Adipocyte (in vitro differentiated cells): ENCODE data around the gene OBSL1.

Experiments
- DNase-seq: peaks from one replicate; pipeline ENCODE4 v3.0.0-alpha.2; 2015; ENCODE audit warnings: low read depth
- H3K27me3 ChIP-seq: replicated peaks from 2 replicates; pipeline ENCODE4 v1.7.0; 2013; ENCODE audit warnings: mild to moderate bottlenecking, low read length, moderate library complexity; ENCODE audit not compliant: control insufficient read depth, insufficient read depth
- H3K36me3 ChIP-seq: 2 replicates; pipeline ENCODE4 v1.7.0; 2013; ENCODE audit warnings: low read length, mild to moderate bottlenecking, moderate library complexity; ENCODE audit not compliant: control insufficient read depth, insufficient read depth, severe bottlenecking
- H3K4me1 ChIP-seq: 2 replicates; pipeline ENCODE4 v1.7.0; 2013; ENCODE audit warnings: mild to moderate bottlenecking, low read length, moderate library complexity; ENCODE audit not compliant: control insufficient read depth, insufficient read depth
- H3K4me3 ChIP-seq: 2 replicates; pipeline ENCODE4 v1.7.0; 2013; ENCODE audit warnings: mild to moderate bottlenecking, low read length, moderate library complexity
- H3K9ac ChIP-seq: 2 replicates; pipeline ENCODE4 v1.7.0; 2013; ENCODE audit warnings: mild to moderate bottlenecking, low read length, moderate library complexity
- H3K9me3 ChIP-seq: 2 replicates; pipeline ENCODE4 v1.7.0; 2013; ENCODE audit warnings: mild to moderate bottlenecking, low read length, moderate library complexity; ENCODE audit not compliant: control insufficient read depth

The OBSL1 gene

GRCh38 chr2:219543596-219544358 is 27.6 kb downstream of the OBSL1 start, which contains the start of the genes CHPF and TMEM198:
Gene CHPF, minus strand, starts transcription at chr2:219543809. Its CDS starts 271 bp downstream, at chr2:219543538.
Gene TMEM198, plus strand, starts transcription at chr2:219544028. Its CDS starts 700 bp downstream, at chr2:219544728.
- H3K27me3 ChIP-seq, result no peaks in the 10 kb centered on the region
- peak within 1 kb of the TSS; percentile 90 for H3K9ac ChIP-seq
- no peaks in the 10 kb centered on the region for H3K9me3 ChIP-seq
- peaks cover 25% of the 10 kb centered on the region for H3K36me3 ChIP-seq
- H3K4me3 ChIP-seq, result peak within 1 kb of the TSS; percentile 89
- peaks cover 20% of the 10 kb centered on the region for H3K4me1 ChIP-seq
- DNase-seq, result peak; percentile 99

- DNase-seq, result peak; percentile 71
- H3K36me3 ChIP-seq, result peaks cover 25% of the 10 kb centered on the region
- H3K4me3 ChIP-seq, result peak overlapping the region; percentile 89
- no peaks in the 10 kb centered on the region for H3K9me3 ChIP-seq
- peak overlapping the region; percentile 90 for H3K9ac ChIP-seq
- no peaks in the 10 kb centered on the region for H3K27me3 ChIP-seq
- peaks cover 28% of the 10 kb centered on the region for H3K4me1 ChIP-seq
Measured at GRCh38 chr2:219542931-219543595, 28.3 kb downstream of the OBSL1 start.

GRCh38 chr2:219541611-219542180 is 29.6 kb downstream of the OBSL1 start:
- H3K36me3 ChIP-seq, result peaks cover 25% of the 10 kb centered on the region
- H3K4me3 ChIP-seq, result peak overlapping the region; percentile 89
- H3K27me3 ChIP-seq, result no peaks in the 10 kb centered on the region
- peaks cover 30% of the 10 kb centered on the region for H3K4me1 ChIP-seq
- H3K9me3 ChIP-seq, result no peaks in the 10 kb centered on the region
- DNase-seq, result peak; percentile 81
- no peak overlapping the region for H3K9ac ChIP-seq

GRCh38 chr2:219540784-219541504 is 30.4 kb downstream of the OBSL1 start:
- Histone ChIP-seq H3K36me3 (peaks cover 25% of the 10 kb centered on the region), H3K9ac (peak overlapping the region; percentile 15), H3K27me3 (no peaks in the 10 kb centered on the region), H3K4me3 (no peak overlapping the region), H3K4me1 (peaks cover 30% of the 10 kb centered on the region), H3K9me3 (no peaks in the 10 kb centered on the region)
- no peak for DNase-seq

GRCh38 chr2:219539926-219540678 is 31.2 kb downstream of the OBSL1 start:
- peaks cover 25% of the 10 kb centered on the region for H3K36me3 ChIP-seq

GRCh38 chr2:219538956-219539788 is 32.2 kb downstream of the OBSL1 start:
- H3K4me3 ChIP-seq, result no peak overlapping the region
- DNase-seq, result no peak
- peak overlapping the region; percentile 21 for H3K9ac ChIP-seq
- peaks cover 25% of the 10 kb centered on the region for H3K4me1 ChIP-seq
- no peaks in the 10 kb centered on the region for H3K27me3 ChIP-seq
- peaks cover 25% of the 10 kb centered on the region for H3K36me3 ChIP-seq
- no peaks in the 10 kb centered on the region for H3K9me3 ChIP-seq

More at GRCh38 chr2:219539926-219540678, 31.2 kb downstream of the OBSL1 start:
- Histone ChIP-seq H3K4me3 (no peak overlapping the region), H3K9ac (no peak overlapping the region), H3K27me3 (no peaks in the 10 kb centered on the region), H3K4me1 (peaks cover 30% of the 10 kb centered on the region), H3K9me3 (no peaks in the 10 kb centered on the region)
- DNase-seq, result no peak

GRCh38 chr2:219538504-219538951 is 32.8 kb downstream of the OBSL1 start:
- Histone ChIP-seq H3K9me3 (no peaks in the 10 kb centered on the region), H3K9ac (peak overlapping the region; percentile 21), H3K27me3 (peaks cover under 1% of the 10 kb centered on the region), H3K4me3 (no peak overlapping the region), H3K36me3 (peaks cover 25% of the 10 kb centered on the region), H3K4me1 (peaks cover 24% of the 10 kb centered on the region)
- no peak for DNase-seq

GRCh38 chr2:219537657-219538488 is 33.5 kb downstream of the OBSL1 start:
- Histone ChIP-seq H3K9me3 (no peaks in the 10 kb centered on the region), H3K9ac (peak overlapping the region; percentile 21), H3K4me3 (no peak overlapping the region), H3K27me3 (peaks cover 7% of the 10 kb centered on the region), H3K4me1 (peaks cover 24% of the 10 kb centered on the region), H3K36me3 (peaks cover 25% of the 10 kb centered on the region)
- no peak for DNase-seq

GRCh38 chr2:219536967-219537366 is 34.4 kb downstream of the OBSL1 start:
- DNase-seq, result no peak
- Histone ChIP-seq H3K27me3 (peaks cover 13% of the 10 kb centered on the region), H3K9ac (no peak overlapping the region), H3K4me3 (no peak overlapping the region), H3K36me3 (peaks cover 25% of the 10 kb centered on the region), H3K4me1 (peaks cover 16% of the 10 kb centered on the region), H3K9me3 (no peaks in the 10 kb centered on the region)
